ENCODE data around the gene KLHL29.

Gene KLHL29

DNA sequence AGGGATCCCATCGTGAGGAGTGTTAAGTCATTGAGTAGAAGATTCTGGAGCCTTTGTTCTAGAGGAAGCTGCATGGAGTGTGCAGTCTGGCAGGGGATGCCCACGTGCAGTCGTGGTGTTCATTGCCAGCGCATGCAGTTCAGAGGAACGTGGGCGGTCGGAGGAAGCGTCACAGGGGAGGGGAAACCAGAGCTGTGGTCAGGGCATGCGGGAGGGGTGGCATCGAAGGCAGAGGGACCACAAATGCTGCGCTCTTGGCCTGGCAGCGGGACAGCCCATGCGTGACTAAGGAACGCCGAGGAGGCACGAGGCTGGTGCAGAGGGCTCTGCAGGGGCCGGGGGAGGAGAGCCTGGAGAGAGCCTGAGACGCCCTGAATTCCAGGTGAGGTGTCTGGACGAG lies 141.1 kb downstream of the KLHL29 start:
- H4K20me1 ChIP-seq (ENCODE audit: insufficient read depth, low read length, poor library complexity, severe bottlenecking): no peaks in the 10 kb centered on the region
- H3K9me3 ChIP-seq (ENCODE audit: insufficient read depth, low read depth, low read length): no peaks in the 10 kb centered on the region
- no peak overlapping the region for H3K4me2 ChIP-seq (ENCODE audit: low read depth, low read length, poor library complexity, severe bottlenecking)
- H3K27me3 ChIP-seq (ENCODE audit: insufficient read depth, low read length, poor library complexity, severe bottlenecking): no peaks in the 10 kb centered on the region
- H3K4me3 ChIP-seq (ENCODE audit: low read length, poor library complexity, severe bottlenecking): no peak overlapping the region
- H3K9me2 ChIP-seq (replicated peaks; ENCODE audit: low read depth, low read length): no peaks in the 10 kb centered on the region
- no peak overlapping the region for H2AFZ ChIP-seq (ENCODE audit: low read length)
- H3K4me1 ChIP-seq (ENCODE audit: insufficient read depth, low read length, poor library complexity, severe bottlenecking): no peaks in the 10 kb centered on the region
- H3F3A ChIP-seq (ENCODE audit: low read depth): no peaks in the 10 kb centered on the region
- TF ChIP-seq, protein P1, sequence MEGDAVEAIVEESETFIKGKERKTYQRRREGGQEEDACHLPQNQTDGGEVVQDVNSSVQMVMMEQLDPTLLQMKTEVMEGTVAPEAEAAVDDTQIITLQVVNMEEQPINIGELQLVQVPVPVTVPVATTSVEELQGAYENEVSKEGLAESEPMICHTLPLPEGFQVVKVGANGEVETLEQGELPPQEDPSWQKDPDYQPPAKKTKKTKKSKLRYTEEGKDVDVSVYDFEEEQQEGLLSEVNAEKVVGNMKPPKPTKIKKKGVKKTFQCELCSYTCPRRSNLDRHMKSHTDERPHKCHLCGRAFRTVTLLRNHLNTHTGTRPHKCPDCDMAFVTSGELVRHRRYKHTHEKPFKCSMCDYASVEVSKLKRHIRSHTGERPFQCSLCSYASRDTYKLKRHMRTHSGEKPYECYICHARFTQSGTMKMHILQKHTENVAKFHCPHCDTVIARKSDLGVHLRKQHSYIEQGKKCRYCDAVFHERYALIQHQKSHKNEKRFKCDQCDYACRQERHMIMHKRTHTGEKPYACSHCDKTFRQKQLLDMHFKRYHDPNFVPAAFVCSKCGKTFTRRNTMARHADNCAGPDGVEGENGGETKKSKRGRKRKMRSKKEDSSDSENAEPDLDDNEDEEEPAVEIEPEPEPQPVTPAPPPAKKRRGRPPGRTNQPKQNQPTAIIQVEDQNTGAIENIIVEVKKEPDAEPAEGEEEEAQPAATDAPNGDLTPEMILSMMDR (conservative IDR thresholded peaks at IDR 0.05; ENCODE audit: low read length): no peak
- no peak for TF ChIP-seq EZH2phosphoT487 (IDR thresholded peaks at IDR 0.05; ENCODE audit: borderline replicate concordance)
- no peak overlapping the region for H3K9ac ChIP-seq (ENCODE audit: low read depth, low read length, poor library complexity, severe bottlenecking)
- H3K36me3 ChIP-seq (ENCODE audit: insufficient read depth, low read length): no peaks in the 10 kb centered on the region
- no peaks in the 10 kb centered on the region for H3K79me2 ChIP-seq (ENCODE audit: insufficient read depth, low read length)

DNA sequence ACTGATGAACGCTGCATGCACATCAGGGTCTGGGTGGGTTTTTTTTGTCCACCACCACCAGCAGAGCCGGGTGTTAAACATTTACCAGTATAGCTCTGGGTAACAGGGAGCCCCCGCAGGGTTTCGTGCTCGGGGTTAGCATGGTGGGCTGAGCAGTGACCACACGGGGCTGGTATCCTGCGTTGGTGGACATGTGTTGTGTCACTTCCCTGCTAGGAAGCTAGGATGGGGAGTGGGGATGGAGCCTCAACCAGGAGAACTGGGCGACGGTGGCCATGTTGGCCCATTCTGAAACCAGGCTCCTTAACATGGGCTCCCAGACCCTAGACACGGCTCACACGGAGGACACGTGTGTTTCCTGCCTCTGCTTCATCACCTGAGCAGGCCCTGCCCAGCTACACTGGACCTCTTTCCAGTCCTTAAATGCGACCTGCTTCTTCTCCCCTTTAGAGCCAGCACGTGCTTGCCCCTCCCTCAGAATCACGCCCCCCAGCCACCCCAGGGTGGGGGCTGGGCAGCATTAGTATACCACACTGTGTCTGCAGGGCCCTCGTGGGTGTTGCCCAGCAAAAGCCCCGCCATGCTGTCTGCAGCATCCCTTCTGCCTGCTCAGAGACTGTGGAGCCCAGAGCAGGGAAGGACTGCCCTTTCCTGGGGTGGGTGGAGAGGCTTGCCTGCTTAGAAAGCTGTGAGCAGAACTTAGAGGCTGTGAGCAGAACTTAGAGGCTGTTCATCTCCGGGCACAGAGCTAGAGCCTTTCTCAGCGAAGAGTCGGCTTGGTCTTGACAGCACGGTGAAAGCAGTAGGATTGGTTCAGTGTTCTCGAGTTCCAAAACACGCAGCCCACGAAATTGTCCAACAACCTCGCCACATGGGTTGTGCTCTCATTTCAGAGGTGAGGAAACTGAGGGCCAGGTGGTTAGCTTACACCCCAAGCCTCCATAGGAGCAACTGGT lies 142.1 kb downstream of the KLHL29 start:
- TF ChIP-seq, protein P1 (conservative IDR thresholded peaks at IDR 0.05; ENCODE audit: low read length): no peak
- TF ChIP-seq EZH2phosphoT487 (IDR thresholded peaks at IDR 0.05; ENCODE audit: borderline replicate concordance): no peak

DNA sequence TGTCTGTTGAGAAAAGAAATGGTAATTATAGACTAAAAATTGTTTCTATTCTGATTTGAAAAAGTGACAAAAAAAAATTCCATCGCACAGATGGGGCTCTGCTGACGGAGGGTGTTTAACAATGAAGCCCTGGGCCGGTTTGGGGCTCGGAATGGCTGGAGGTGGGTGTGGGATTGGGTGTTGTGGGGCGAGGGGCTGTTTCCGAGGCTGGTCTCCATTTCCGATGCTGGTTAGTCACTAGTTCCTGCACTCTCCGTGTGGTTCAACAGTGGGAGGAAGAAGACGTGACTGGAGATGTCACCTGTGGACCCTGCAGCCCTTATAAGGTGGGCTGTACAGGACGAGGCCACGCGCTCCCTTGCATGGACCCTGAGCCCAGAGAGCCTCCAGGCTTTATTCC lies 143.2 kb downstream of the KLHL29 start:
- TF ChIP-seq EZH2phosphoT487 (IDR thresholded peaks at IDR 0.05; ENCODE audit: borderline replicate concordance): no peak
- TF ChIP-seq, protein P1 (conservative IDR thresholded peaks at IDR 0.05; ENCODE audit: low read length): no peak
- Histone ChIP-seq H3K9me3 (ENCODE audit: insufficient read depth, low read depth, low read length) (no peaks in the 10 kb centered on the region), H3K4me1 (ENCODE audit: insufficient read depth, low read length, poor library complexity, severe bottlenecking) (peaks cover 15% of the 10 kb centered on the region), H3K9me2 (replicated peaks; ENCODE audit: low read depth, low read length) (no peaks in the 10 kb centered on the region), H3K27me3 (ENCODE audit: insufficient read depth, low read length, poor library complexity, severe bottlenecking) (no peaks in the 10 kb centered on the region), H3K36me3 (ENCODE audit: insufficient read depth, low read length) (no peaks in the 10 kb centered on the region), H3K9ac (ENCODE audit: low read depth, low read length, poor library complexity, severe bottlenecking) (no peak overlapping the region), H4K20me1 (ENCODE audit: insufficient read depth, low read length, poor library complexity, severe bottlenecking) (no peaks in the 10 kb centered on the region), H2AFZ (ENCODE audit: low read length) (no peak overlapping the region), H3K4me3 (ENCODE audit: low read length, poor library complexity, severe bottlenecking) (no peak overlapping the region), H3K4me2 (ENCODE audit: low read depth, low read length, poor library complexity, severe bottlenecking) (no peak overlapping the region), H3F3A (ENCODE audit: low read depth) (no peaks in the 10 kb centered on the region), H3K79me2 (ENCODE audit: insufficient read depth, low read length) (no peaks in the 10 kb centered on the region)

More for the DNA sequence above, 142.1 kb downstream of the KLHL29 start:
- Histone ChIP-seq H3F3A (ENCODE audit: low read depth) (no peaks in the 10 kb centered on the region), H3K9me2 (replicated peaks; ENCODE audit: low read depth, low read length) (no peaks in the 10 kb centered on the region), H3K4me1 (ENCODE audit: insufficient read depth, low read length, poor library complexity, severe bottlenecking) (peaks cover 4% of the 10 kb centered on the region), H3K4me3 (ENCODE audit: low read length, poor library complexity, severe bottlenecking) (no peak overlapping the region), H2AFZ (ENCODE audit: low read length) (no peak overlapping the region), H3K4me2 (ENCODE audit: low read depth, low read length, poor library complexity, severe bottlenecking) (no peak overlapping the region), H4K20me1 (ENCODE audit: insufficient read depth, low read length, poor library complexity, severe bottlenecking) (no peaks in the 10 kb centered on the region), H3K9me3 (ENCODE audit: insufficient read depth, low read depth, low read length) (no peaks in the 10 kb centered on the region), H3K27me3 (ENCODE audit: insufficient read depth, low read length, poor library complexity, severe bottlenecking) (no peaks in the 10 kb centered on the region), H3K36me3 (ENCODE audit: insufficient read depth, low read length) (no peaks in the 10 kb centered on the region), H3K9ac (ENCODE audit: low read depth, low read length, poor library complexity, severe bottlenecking) (no peak overlapping the region), H3K79me2 (ENCODE audit: insufficient read depth, low read length) (no peaks in the 10 kb centered on the region)

Data from Loucy (cell line).